Upper lobe of right lung (tissue), 1 donor: Measurements from ENCODE around the gene TPO. TPM values are rescaled to one million over a fixed set of nuclear protein-coding genes. Genes with fewer than 3 reads are reported as not detected.

Source experiments
- ATAC-seq: fragments of 200-7000 bp; cut with Tn5 transposase; one replicate; pipeline ENCODE4 v1.9.1; 2020; ENCODE audit warnings: mild to moderate bottlenecking, moderate library complexity
- DNase-seq: peaks from one replicate; pipeline ENCODE4 v3.0.0-alpha.2; 2020
- H3K27ac ChIP-seq: fragments of 200-600 bp; one replicate; pipeline ENCODE4 v1.8.0; 2022
- H3K27me3 ChIP-seq: fragments of 200-600 bp; one replicate; pipeline ENCODE4 v1.8.0; 2022; ENCODE audit warnings: mild to moderate bottlenecking
- H3K36me3 ChIP-seq: fragments of 200-600 bp; one replicate; pipeline ENCODE4 v1.8.0; 2022
- H3K4me1 ChIP-seq: fragments of 200-600 bp; one replicate; pipeline ENCODE4 v1.8.0; 2022
- H3K4me3 ChIP-seq: fragments of 200-600 bp; one replicate; pipeline ENCODE4 v1.8.0; 2022; ENCODE audit warnings: mild to moderate bottlenecking
- H3K9me3 ChIP-seq: fragments of 200-600 bp; one replicate; pipeline ENCODE4 v1.8.0; 2022
- CTCF ChIP-seq: fragments of 200-600 bp; IDR thresholded peaks from one replicate; pipeline ENCODE4 v1.8.0; 2022; ENCODE audit warnings: antibody characterized with exemption
- intact Hi-C: fragments of 100-400 bp; cut with DNase I; formaldehyde crosslinking; loops from one replicate; pipeline ENCODE4 v1.11.0; 2022
- total RNA-seq: library from RNA; stranded (reverse); fragmentation: NEBNext Ultra II Directional; extraction: Animal tissue kit (Norgen Biotek cat#: 25700); gene quantifications from one replicate; pipeline ENCODE4 v1.2.1, GENCODE V29; 2021
- donor health status: DM: no; HTN: yes; CAD: no; lungs with severe emphysema.

TPO gene
- total RNA-seq, 1 donor from 2014 or later = not detected

- no peak for TF ChIP-seq CTCF
- no peaks in the 10 kb centered on the region for H3K9me3 ChIP-seq
- H3K36me3 ChIP-seq = no peaks in the 10 kb centered on the region
- H3K27ac ChIP-seq = no peak overlapping the region
- H3K27me3 ChIP-seq = no peaks in the 10 kb centered on the region
- no peaks in the 10 kb centered on the region for H3K4me1 ChIP-seq
- no peak overlapping the region for H3K4me3 ChIP-seq
- DNase-seq = peak; percentile 9
- intact Hi-C loops = no loop called here
- no peak for ATAC-seq
Measured at GRCh38 chr2:1528273-1529064, 115.2 kb downstream of the TPO start.

GRCh38 chr2:1538663-1539062 lies 125.4 kb downstream of the TPO start:
- TF ChIP-seq CTCF = peak; percentile 8
- intact Hi-C loops = no loop called here
- Histone ChIP-seq H3K9me3 (no peaks in the 10 kb centered on the region), H3K4me3 (no peak overlapping the region), H3K27me3 (no peaks in the 10 kb centered on the region), H3K27ac (no peak overlapping the region), H3K36me3 (no peaks in the 10 kb centered on the region), H3K4me1 (no peaks in the 10 kb centered on the region)
- ATAC-seq = no peak
- no peak for DNase-seq

- Histone ChIP-seq H3K4me1 (no peaks in the 10 kb centered on the region), H3K27me3 (no peaks in the 10 kb centered on the region), H3K27ac (no peak overlapping the region), H3K36me3 (no peaks in the 10 kb centered on the region), H3K4me3 (no peak overlapping the region), H3K9me3 (no peaks in the 10 kb centered on the region)
- DNase-seq (no peak), ATAC-seq (no peak)
- intact Hi-C loops = no loop called here
- TF ChIP-seq CTCF = no peak
Measured at GRCh38 chr2:1539441-1539840, 126.2 kb downstream of the TPO start.

GRCh38 chr2:1539973-1540372 lies 126.7 kb downstream of the TPO start:
- Histone ChIP-seq H3K4me3 (no peak overlapping the region), H3K36me3 (no peaks in the 10 kb centered on the region), H3K4me1 (no peaks in the 10 kb centered on the region), H3K27ac (no peak overlapping the region), H3K9me3 (no peaks in the 10 kb centered on the region), H3K27me3 (no peaks in the 10 kb centered on the region)
- intact Hi-C loops = loop anchor here (10.0 kb wide), 2 partner anchors 595 to 685 kb away; no protein-coding TSS in a partner anchor
- ATAC-seq (no peak), DNase-seq (no peak)
- no peak for TF ChIP-seq CTCF

- Histone ChIP-seq H3K9me3 (no peaks in the 10 kb centered on the region), H3K4me1 (no peaks in the 10 kb centered on the region), H3K27me3 (no peaks in the 10 kb centered on the region), H3K36me3 (no peaks in the 10 kb centered on the region), H3K27ac (no peak overlapping the region), H3K4me3 (no peak overlapping the region)
- TF ChIP-seq CTCF = no peak
- ATAC-seq (no peak), DNase-seq (no peak)
- intact Hi-C loops = loop anchor here (10.0 kb wide), 2 partner anchors 596 to 686 kb away; no protein-coding TSS in a partner anchor
Measured at GRCh38 chr2:1540481-1540880, 127.2 kb downstream of the TPO start.
